Fibroblast of skin of back (primary cell): Measurements from ENCODE around the gene SRD5A3. TPM values are rescaled to one million over a fixed set of nuclear protein-coding genes. Genes with fewer than 3 reads are reported as not detected.
A peak's percentile ranks its signal among the peaks of the same experiment; 100 is the strongest.

ENCODE experiments used
- DNase-seq: peaks from one replicate; pipeline ENCODE4 v3.0.0-alpha.2; 2013
- polyA plus RNA-seq, 2 experiments: library from polyadenylated mRNA; unstranded; fragments of 120-200 nt; gene quantifications; one replicate each; pipeline ENCODE4 v1.2.1, GENCODE V29; 2013; ENCODE audit not compliant: insufficient read length in 2 of 2

Gene SRD5A3
- 22.0 TPM for polyA plus RNA-seq (2013, experiment 1 of 2; ENCODE audit: insufficient read length)
- polyA plus RNA-seq (2013, experiment 2 of 2; ENCODE audit: insufficient read length): 20.2 TPM

- peak; percentile 83 for DNase-seq
Measured at GRCh38 chr4:55345980-55346850, at the start of gene SRD5A3. Gene SRD5A3 (plus strand): TSS chr4:55346242. CDS start chr4:55346337, 95 bp downstream.

GRCh38 chr4:55297346-55297745 lies 48.7 kb upstream of the SRD5A3 start:
- peak; percentile 17 for DNase-seq

- DNase-seq: peak; percentile 92
Measured at GRCh38 chr4:55303760-55304165, 42.3 kb upstream of the SRD5A3 start.

- DNase-seq: no peak
Measured at GRCh38 chr4:55304303-55304702, 41.7 kb upstream of the SRD5A3 start.

- no peak for DNase-seq
Measured at GRCh38 chr4:55308071-55308470, 38.0 kb upstream of the SRD5A3 start.

- DNase-seq: no peak
Measured at GRCh38 chr4:55311792-55312488, 34.1 kb upstream of the SRD5A3 start.

GRCh38 chr4:55312489-55313101 lies 33.4 kb upstream of the SRD5A3 start:
- DNase-seq: peak; percentile 51

- no peak for DNase-seq
Measured at GRCh38 chr4:55314141-55314820, 31.8 kb upstream of the SRD5A3 start.

GRCh38 chr4:55318175-55319129 lies 27.6 kb upstream of the SRD5A3 start:
- no peak for DNase-seq

- peak; percentile 83 for DNase-seq
Measured at GRCh38 chr4:55321707-55322264, 24.3 kb upstream of the SRD5A3 start.

- no peak for DNase-seq
Measured at GRCh38 chr4:55323375-55323774, 22.7 kb upstream of the SRD5A3 start.

- no peak for DNase-seq
Measured at GRCh38 chr4:55326629-55327028, 19.4 kb upstream of the SRD5A3 start.

- DNase-seq: no peak
Measured at GRCh38 chr4:55329012-55329411, 17.0 kb upstream of the SRD5A3 start.

GRCh38 chr4:55330241-55330640 lies 15.8 kb upstream of the SRD5A3 start:
- DNase-seq: no peak

GRCh38 chr4:55336138-55337034 lies 9.7 kb upstream of the SRD5A3 start:
- DNase-seq: no peak

- no peak for DNase-seq
Measured at GRCh38 chr4:55337944-55338343, 8.1 kb upstream of the SRD5A3 start.

- no peak for DNase-seq
Measured at GRCh38 chr4:55338486-55338885, 7.6 kb upstream of the SRD5A3 start.

- no peak for DNase-seq
Measured at GRCh38 chr4:55340266-55340665, 5.8 kb upstream of the SRD5A3 start.

- no peak for DNase-seq
Measured at GRCh38 chr4:55343887-55344286, 2.2 kb upstream of the SRD5A3 start.

- DNase-seq: no peak
Measured at GRCh38 chr4:55345054-55345453, 988 bp upstream of the SRD5A3 start.
